22Rv1 (cell line): ENCODE measurements around the gene MRPL53.

Experiments used
- ZFX ChIP-seq: fragments of 450-650 bp; IDR thresholded peaks from 2 replicates; pipeline ENCODE4 v1.6.1; 2017; ENCODE audit warnings: antibody characterized with exemption, borderline replicate concordance
- TF ChIP-seq, protein P1 (sequence below): fragments of 450-650 bp; IDR thresholded peaks from 2 replicates; pipeline ENCODE4 v1.5.1; 2017; ENCODE audit warnings: mild to moderate bottlenecking

DNA sequence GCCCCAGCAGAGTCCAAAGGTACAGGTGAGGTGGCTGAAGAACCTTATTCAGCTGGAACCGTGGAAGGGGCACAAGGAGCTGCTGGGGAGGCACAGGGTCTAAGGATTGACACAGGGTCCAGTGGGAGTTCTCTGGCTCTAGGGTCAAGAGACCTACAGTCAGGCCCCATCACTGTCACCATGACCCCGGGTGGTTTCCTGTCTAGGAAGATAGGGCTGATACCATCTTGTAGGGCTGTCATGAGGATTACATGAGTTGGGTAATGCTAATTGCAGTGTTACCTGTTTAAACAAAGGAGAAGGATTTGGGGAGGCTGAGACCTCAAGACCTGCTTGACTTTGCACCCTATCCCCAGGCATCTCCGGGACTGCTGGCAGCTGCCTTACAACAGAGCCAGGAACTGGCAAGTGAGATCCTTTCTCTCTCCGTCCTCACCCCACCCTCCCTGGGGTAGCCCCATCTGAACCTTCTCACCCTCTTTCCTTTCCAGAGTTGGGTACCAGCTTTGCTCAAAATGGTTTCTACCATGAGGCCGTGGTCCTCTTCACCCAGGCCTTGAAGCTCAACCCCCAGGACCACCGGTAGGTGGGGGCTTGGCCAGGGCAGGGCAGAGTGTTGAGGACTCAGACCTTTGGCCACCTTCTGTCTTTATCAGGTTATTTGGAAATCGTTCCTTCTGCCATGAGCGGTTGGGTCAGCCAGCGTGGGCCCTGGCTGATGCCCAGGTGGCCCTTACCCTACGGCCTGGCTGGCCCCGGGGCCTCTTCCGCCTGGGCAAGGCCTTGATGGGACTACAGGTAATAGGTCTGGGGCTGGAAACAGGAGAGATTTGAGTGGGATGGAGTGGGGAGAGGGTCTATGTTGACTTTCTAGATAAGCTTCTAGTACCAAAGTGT, 19.4 kb upstream of the MRPL53 start:
- TF ChIP-seq, protein P1, sequence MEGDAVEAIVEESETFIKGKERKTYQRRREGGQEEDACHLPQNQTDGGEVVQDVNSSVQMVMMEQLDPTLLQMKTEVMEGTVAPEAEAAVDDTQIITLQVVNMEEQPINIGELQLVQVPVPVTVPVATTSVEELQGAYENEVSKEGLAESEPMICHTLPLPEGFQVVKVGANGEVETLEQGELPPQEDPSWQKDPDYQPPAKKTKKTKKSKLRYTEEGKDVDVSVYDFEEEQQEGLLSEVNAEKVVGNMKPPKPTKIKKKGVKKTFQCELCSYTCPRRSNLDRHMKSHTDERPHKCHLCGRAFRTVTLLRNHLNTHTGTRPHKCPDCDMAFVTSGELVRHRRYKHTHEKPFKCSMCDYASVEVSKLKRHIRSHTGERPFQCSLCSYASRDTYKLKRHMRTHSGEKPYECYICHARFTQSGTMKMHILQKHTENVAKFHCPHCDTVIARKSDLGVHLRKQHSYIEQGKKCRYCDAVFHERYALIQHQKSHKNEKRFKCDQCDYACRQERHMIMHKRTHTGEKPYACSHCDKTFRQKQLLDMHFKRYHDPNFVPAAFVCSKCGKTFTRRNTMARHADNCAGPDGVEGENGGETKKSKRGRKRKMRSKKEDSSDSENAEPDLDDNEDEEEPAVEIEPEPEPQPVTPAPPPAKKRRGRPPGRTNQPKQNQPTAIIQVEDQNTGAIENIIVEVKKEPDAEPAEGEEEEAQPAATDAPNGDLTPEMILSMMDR = no peak
- TF ChIP-seq ZFX = no peak
